HepG2 (cell line): ENCODE data around the gene EI24.

ENCODE experiments used
- CTCF ChIP-seq: sonication (generic); formaldehyde crosslinking; IDR thresholded peaks from 2 replicates; pipeline ENCODE4 v1.5.0; 2020; ENCODE audit warnings: mild to moderate bottlenecking, missing genetic modification reagents, moderate library complexity
- DMAP1 ChIP-seq: IDR thresholded peaks from 2 replicates; pipeline ENCODE4 v1.6.1; 2016
- EZH2 ChIP-seq: conservative IDR thresholded peaks from 2 replicates; pipeline ENCODE4 v1.6.1; 2012; ENCODE audit warnings: mild to moderate bottlenecking, low read depth, low read length, moderate library complexity
- GABPA ChIP-seq, 2 experiments: IDR thresholded peaks; 2 replicates each; pipeline ENCODE4 v1.6.1; 2011 to 2016; ENCODE audit warnings: low read depth in 2 of 2, low read length in 1 of 2, missing biosample characterization in 1 of 2, missing genetic modification characterization in 1 of 2
- POGZ ChIP-seq: sonication (generic); formaldehyde crosslinking; IDR thresholded peaks from 2 replicates; pipeline ENCODE4 v1.4.0; 2020; ENCODE audit warnings: mild to moderate bottlenecking, missing genetic modification reagents
- SNRNP70 ChIP-seq: fragments of 200-400 bp; formaldehyde crosslinking; IDR thresholded peaks from 2 replicates; pipeline ENCODE4 v1.6.1; 2017; ENCODE audit warnings: mild to moderate bottlenecking, low read depth, low read length, moderate library complexity
- YY1 ChIP-seq: IDR thresholded peaks from 2 replicates; pipeline ENCODE4 v1.6.1; 2011; ENCODE audit warnings: low read length, low read depth, moderate library complexity, mild to moderate bottlenecking; ENCODE audit not compliant: insufficient read depth, insufficient replicate concordance
- ZNF253 ChIP-seq: sonication (generic); formaldehyde crosslinking; IDR thresholded peaks from 2 replicates; pipeline ENCODE4 v1.8.0; 2022; ENCODE audit warnings: mild to moderate bottlenecking, missing genetic modification reagents, borderline replicate concordance

- TF ChIP-seq EZH2 (no peak), YY1 (no peak), POGZ (CRISPR knock-in tag) (no peak), DMAP1 (CRISPR knock-in tag) (no peak), SNRNP70 (no peak), GABPA (IDR thresholded peaks at IDR 0.05; ENCODE audit: low read depth, low read length) (no peak), GABPA (CRISPR knock-in tag; IDR thresholded peaks at IDR 0.05; ENCODE audit: low read depth) (no peak), CTCF (no peak), ZNF253 (no peak)
Measured at GRCh38 chr11:125600663-125601062, 31.4 kb downstream of the EI24 start.
